AG09309 (cell line): ENCODE measurements around the gene USP34.

Experiments used
- DNase-seq: peaks from one replicate; pipeline ENCODE4 v3.0.0-alpha.2; 2010; ENCODE audit warnings: low read depth
- H3K4me3 ChIP-seq: 2 replicates; pipeline ENCODE4 v1.5.1; 2011; ENCODE audit warnings: mild to moderate bottlenecking, low read depth, low read length, moderate library complexity; ENCODE audit not compliant: control insufficient read depth
- TF ChIP-seq, protein P1 (sequence below): IDR thresholded peaks from 2 replicates; pipeline ENCODE4 v1.5.1; 2011; ENCODE audit warnings: mild to moderate bottlenecking, low read depth, low read length, inconsistent platforms; ENCODE audit not compliant: insufficient read depth, control insufficient read depth; ENCODE audit errors: missing control alignments

The USP34 gene

DNA sequence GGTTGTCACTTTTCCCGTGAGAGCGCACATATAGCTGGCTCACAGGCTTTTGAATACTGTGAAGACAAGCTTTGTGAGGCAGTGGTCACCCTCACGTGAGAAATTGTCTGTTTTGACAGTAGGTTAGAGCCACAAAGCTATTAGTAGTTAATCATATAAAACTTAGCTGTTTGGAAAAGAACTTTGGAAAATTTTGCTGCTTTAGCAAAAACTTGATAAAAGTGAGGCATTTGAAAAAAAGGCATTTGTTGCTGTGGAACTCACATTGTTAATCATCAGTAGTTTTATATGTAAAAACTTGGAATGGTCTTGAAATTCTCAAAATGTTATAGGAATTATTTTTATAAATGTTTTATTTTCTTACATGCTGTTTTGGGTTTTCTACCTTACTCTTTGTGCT lies 286.6 kb downstream of the USP34 start:
- no peak overlapping the region for H3K4me3 ChIP-seq
- TF ChIP-seq, protein P1, sequence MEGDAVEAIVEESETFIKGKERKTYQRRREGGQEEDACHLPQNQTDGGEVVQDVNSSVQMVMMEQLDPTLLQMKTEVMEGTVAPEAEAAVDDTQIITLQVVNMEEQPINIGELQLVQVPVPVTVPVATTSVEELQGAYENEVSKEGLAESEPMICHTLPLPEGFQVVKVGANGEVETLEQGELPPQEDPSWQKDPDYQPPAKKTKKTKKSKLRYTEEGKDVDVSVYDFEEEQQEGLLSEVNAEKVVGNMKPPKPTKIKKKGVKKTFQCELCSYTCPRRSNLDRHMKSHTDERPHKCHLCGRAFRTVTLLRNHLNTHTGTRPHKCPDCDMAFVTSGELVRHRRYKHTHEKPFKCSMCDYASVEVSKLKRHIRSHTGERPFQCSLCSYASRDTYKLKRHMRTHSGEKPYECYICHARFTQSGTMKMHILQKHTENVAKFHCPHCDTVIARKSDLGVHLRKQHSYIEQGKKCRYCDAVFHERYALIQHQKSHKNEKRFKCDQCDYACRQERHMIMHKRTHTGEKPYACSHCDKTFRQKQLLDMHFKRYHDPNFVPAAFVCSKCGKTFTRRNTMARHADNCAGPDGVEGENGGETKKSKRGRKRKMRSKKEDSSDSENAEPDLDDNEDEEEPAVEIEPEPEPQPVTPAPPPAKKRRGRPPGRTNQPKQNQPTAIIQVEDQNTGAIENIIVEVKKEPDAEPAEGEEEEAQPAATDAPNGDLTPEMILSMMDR: no peak

DNA sequence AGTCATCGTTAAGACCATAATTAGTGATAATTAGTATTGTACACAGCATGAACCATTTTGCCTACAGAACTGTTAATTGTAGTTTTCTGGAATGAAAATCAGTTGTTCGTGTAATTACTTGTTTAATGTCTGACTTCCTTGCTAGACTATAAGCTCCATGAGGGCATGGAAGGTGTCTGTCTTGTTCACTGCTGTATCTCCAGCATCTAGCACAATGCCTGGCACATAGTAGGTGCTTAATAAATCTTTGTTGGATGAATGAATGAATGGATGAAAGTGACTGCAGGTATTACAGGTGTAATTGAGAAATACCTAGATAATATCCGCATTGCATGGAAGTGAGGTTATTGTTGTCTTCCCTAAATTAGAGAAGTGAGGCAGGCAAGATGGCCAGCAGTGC lies 287.1 kb downstream of the USP34 start:
- H3K4me3 ChIP-seq: no peak overlapping the region
- TF ChIP-seq, protein P1: no peak
- DNase-seq: no peak

More for the DNA sequence above, 286.6 kb downstream of the USP34 start:
- no peak for DNase-seq

DNA sequence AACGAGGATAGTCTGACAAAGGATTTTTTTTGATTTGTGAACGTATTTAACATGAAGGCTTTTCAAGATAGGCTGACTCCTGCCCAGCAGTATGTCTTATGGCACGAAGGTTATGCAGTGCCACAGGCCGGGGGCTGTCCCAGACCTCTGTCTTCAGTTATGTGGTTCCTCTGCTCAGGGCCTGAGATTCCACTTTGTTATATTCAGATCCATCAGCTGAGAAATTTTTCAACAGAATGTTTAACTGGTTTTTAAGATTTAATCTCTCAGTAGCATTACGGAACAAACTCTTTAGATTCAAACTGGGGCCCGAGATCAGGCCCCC lies 288.9 kb downstream of the USP34 start:
- TF ChIP-seq, protein P1: no peak
- no peak for DNase-seq
- H3K4me3 ChIP-seq: no peak overlapping the region

DNA sequence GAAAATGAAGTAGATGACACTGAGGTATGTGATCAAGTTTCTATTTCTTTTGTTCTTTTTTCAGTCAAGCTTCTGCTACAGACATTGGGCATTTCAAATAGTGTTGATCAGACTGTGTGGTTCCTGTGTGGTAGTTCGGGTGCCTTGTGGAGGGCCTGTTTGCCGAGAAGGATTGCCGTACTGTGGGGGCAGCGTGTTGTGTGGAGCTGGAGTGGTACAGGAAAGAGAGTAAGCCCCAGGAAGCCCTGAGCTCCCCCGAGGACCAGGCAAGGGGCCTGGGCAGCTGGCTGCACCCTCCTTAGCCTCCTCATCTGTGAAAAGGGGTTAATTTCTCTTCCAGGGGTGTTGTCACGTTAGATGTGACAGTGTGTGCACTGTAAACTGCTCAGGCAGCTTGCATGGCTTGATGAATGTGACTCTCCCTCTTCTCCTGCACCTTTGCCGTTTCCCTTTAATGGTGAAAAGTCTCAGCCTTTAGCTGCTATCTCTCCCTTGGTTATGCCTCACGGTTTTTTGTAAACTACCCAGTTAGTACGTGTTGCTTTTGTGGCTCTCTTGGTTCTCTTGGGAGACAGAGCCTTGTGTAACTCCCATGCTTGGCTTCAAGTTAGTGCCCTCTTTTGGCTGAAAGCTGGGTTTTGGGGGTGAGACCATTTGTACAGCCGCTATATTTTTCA lies 289.4 kb downstream of the USP34 start:
- TF ChIP-seq, protein P1: no peak
- DNase-seq: no peak
- H3K4me3 ChIP-seq: no peak overlapping the region

DNA sequence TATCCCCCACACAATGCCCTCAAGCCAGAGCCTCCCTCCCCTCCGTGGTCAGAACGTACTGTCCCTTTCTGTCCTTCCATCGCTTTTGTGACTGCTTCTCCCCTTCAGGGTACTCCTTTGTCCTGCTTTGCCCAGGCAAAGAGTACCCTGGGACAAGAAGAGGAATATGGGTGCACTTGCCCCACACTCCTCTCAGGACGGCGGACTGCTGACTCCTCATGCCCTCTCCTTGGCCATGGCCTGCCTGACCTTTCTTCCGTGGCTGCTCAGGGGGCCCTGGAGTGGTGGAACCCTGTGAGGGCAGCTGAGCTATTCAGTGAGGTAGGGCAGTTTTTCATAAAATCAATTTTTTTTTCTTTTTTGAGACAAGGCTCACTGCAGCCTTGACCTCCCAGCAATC lies 290.2 kb downstream of the USP34 start:
- no peak overlapping the region; the same call in 1 of the 2 replicates for H3K4me3 ChIP-seq
- TF ChIP-seq, protein P1: no peak
- DNase-seq: no peak

DNA sequence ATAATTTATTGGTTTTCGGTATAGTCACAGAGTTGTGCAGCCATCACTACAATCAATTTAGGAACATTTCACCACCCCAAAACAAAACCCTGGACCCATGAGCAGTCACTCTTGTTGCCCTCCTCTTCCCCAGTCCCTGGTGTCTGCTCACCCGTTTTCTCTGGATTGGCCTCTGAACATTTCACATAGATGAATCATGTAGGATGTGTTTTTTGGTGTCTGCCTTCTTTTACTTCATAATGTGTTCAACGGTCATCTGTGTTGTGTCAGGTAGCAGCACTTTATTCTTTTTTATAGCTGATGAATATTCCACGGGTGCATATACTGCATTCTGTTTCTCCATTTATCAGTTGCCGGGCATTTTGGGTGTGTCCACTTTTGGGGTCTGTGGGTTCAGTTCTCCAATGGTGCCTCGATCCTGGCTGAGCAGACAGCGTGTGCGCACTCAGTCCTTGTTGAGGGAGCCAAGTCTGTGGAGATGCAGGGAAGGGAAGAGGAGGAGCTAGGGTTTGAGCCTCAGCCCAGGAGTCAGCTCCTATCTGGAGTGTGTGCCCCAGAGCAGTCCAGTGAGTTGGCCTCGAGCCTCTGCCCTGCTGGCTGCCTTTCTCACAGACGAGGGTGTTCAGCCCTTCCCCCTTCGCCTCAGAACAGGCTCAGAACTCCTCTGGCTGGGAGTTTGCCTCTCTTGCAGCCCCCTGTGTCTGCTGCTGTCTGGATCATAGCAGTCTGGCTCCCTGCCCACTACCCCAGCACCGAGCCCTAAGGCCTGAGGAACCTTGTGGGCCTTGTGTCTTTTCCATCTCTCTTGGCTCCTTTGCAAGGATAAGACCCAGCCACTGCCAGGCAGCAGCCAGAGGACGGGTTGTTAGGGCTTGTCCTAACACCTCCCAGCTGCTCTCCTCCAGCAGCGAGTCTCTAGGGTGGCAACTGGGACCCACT lies 290.9 kb downstream of the USP34 start:
- H3K4me3 ChIP-seq: peak overlapping the region; percentile 26
- TF ChIP-seq, protein P1: no peak
- DNase-seq: peak; percentile 52
